DOHH2 (cell line): Measurements from ENCODE around the gene GALNT18.

Experiments used
- H3F3A ChIP-seq: fragments of 200-600 bp; sonication (generic), shearing (Covaris generic); 2 replicates; pipeline ENCODE4 v1.6.0; 2016; ENCODE audit warnings: antibody characterized with exemption, mild to moderate bottlenecking; ENCODE audit not compliant: control insufficient read depth, insufficient read depth
- H3K27ac ChIP-seq: fragments of 200-600 bp; sonication (generic); 2 replicates; pipeline ENCODE4 v1.5.1; 2014; ENCODE audit warnings: low read depth, mild to moderate bottlenecking, low read length, moderate library complexity
- H3K27me3 ChIP-seq: fragments of 200-600 bp; sonication (generic); 2 replicates; pipeline ENCODE4 v1.6.1; 2014; ENCODE audit warnings: mild to moderate bottlenecking, low read length, mixed read lengths; ENCODE audit not compliant: control insufficient read depth
- H3K36me3 ChIP-seq: fragments of 200-600 bp; sonication (generic); 2 replicates; pipeline ENCODE4 v1.6.1; 2014; ENCODE audit warnings: mild to moderate bottlenecking, low read length, moderate library complexity, mixed read lengths; ENCODE audit not compliant: control insufficient read depth
- H3K4me1 ChIP-seq: fragments of 200-600 bp; sonication (generic); 2 replicates; pipeline ENCODE4 v1.6.1; 2014; ENCODE audit warnings: mild to moderate bottlenecking, low read length, mixed read lengths; ENCODE audit not compliant: control insufficient read depth
- H3K4me2 ChIP-seq: fragments of 200-600 bp; sonication (generic); 2 replicates; pipeline ENCODE4 v1.6.0; 2014; ENCODE audit warnings: mild to moderate bottlenecking, low read length, moderate library complexity
- H3K4me3 ChIP-seq: fragments of 200-600 bp; sonication (generic); 2 replicates; pipeline ENCODE4 v1.5.1; 2014; ENCODE audit warnings: mild to moderate bottlenecking, low read length, mixed read lengths
- H3K79me2 ChIP-seq: fragments of 200-600 bp; sonication (generic); 2 replicates; pipeline ENCODE4 v1.6.1; 2014; ENCODE audit warnings: mild to moderate bottlenecking, low read length, mixed read lengths; ENCODE audit not compliant: control insufficient read depth
- H3K9me2 ChIP-seq: fragments of 200-600 bp; sonication (generic); replicated peaks from 2 replicates; pipeline ENCODE4 v1.6.1; 2014; ENCODE audit warnings: mild to moderate bottlenecking, low read length, mixed read lengths; ENCODE audit not compliant: control insufficient read depth
- H3K9me3 ChIP-seq: fragments of 200-600 bp; sonication (generic); 2 replicates; pipeline ENCODE4 v1.6.1; 2014; ENCODE audit warnings: antibody characterized with exemption, low read length, mixed read lengths; ENCODE audit not compliant: control insufficient read depth, insufficient read depth
- H4K20me1 ChIP-seq: fragments of 200-600 bp; sonication (generic); 2 replicates; pipeline ENCODE4 v1.6.0; 2014; ENCODE audit warnings: low read depth, mild to moderate bottlenecking, antibody characterized with exemption, low read length, moderate library complexity; ENCODE audit not compliant: control insufficient read depth, insufficient read depth
- CTCF ChIP-seq: fragments of 200-600 bp; sonication (generic); IDR thresholded peaks from one replicate; pipeline ENCODE4 v1.5.1; 2014; ENCODE audit warnings: antibody characterized with exemption, mild to moderate bottlenecking, low read depth, low read length; ENCODE audit not compliant: poor library complexity, severe bottlenecking
- EZH2phosphoT487 ChIP-seq: fragments of 200-600 bp; sonication (generic); IDR thresholded peaks from 2 replicates; pipeline ENCODE4 v1.6.1; 2017; ENCODE audit warnings: borderline replicate concordance, mild to moderate bottlenecking, antibody characterized with exemption, low read length, moderate library complexity, mixed read lengths

Gene GALNT18

GRCh38 chr11:11552529-11553087, 69.2 kb downstream of the GALNT18 start:
- no peaks in the 10 kb centered on the region for H3K36me3 ChIP-seq
- H3K4me2 ChIP-seq: no peak overlapping the region

GRCh38 chr11:11550534-11550933, 71.3 kb downstream of the GALNT18 start:
- no peak overlapping the region for H3K4me3 ChIP-seq
- H3K9me2 ChIP-seq: no peaks in the 10 kb centered on the region
- H3K4me1 ChIP-seq: no peaks in the 10 kb centered on the region
- H3K9me3 ChIP-seq: no peaks in the 10 kb centered on the region
- TF ChIP-seq CTCF (no peak), EZH2phosphoT487 (no peak)
- no peaks in the 10 kb centered on the region for H3K27me3 ChIP-seq
- H3K79me2 ChIP-seq: no peaks in the 10 kb centered on the region
- H4K20me1 ChIP-seq: no peaks in the 10 kb centered on the region
- H3K4me2 ChIP-seq: no peak overlapping the region
- H3K36me3 ChIP-seq: no peaks in the 10 kb centered on the region
- H3F3A ChIP-seq: no peaks in the 10 kb centered on the region
- no peak overlapping the region for H3K27ac ChIP-seq

More at GRCh38 chr11:11552529-11553087, 69.2 kb downstream of the GALNT18 start:
- Histone ChIP-seq H3K27ac (no peak overlapping the region), H3K27me3 (no peaks in the 10 kb centered on the region), H3F3A (no peaks in the 10 kb centered on the region), H3K4me1 (no peaks in the 10 kb centered on the region), H3K4me3 (no peak overlapping the region), H3K9me3 (no peaks in the 10 kb centered on the region), H3K79me2 (no peaks in the 10 kb centered on the region), H4K20me1 (no peaks in the 10 kb centered on the region), H3K9me2 (no peaks in the 10 kb centered on the region)
- TF ChIP-seq CTCF: no peak
- no peak for TF ChIP-seq EZH2phosphoT487

GRCh38 chr11:11545285-11546275, 76.2 kb downstream of the GALNT18 start:
- H4K20me1 ChIP-seq: no peaks in the 10 kb centered on the region
- H3K4me2 ChIP-seq: no peak overlapping the region
- H3K27me3 ChIP-seq: no peaks in the 10 kb centered on the region
- H3K79me2 ChIP-seq: no peaks in the 10 kb centered on the region
- no peaks in the 10 kb centered on the region for H3K4me1 ChIP-seq
- no peaks in the 10 kb centered on the region for H3K36me3 ChIP-seq
- H3K9me3 ChIP-seq: no peaks in the 10 kb centered on the region
- no peaks in the 10 kb centered on the region for H3F3A ChIP-seq
- no peaks in the 10 kb centered on the region for H3K9me2 ChIP-seq
- no peak for TF ChIP-seq EZH2phosphoT487
- TF ChIP-seq CTCF: no peak
- H3K27ac ChIP-seq: no peak overlapping the region
- no peak overlapping the region for H3K4me3 ChIP-seq
